H1 (cell line): Measurements from ENCODE around the gene GALNT18. TPM values are rescaled to one million over a fixed set of nuclear protein-coding genes. Genes with fewer than 3 reads are reported as not detected.

ENCODE experiments used
- CTCF ChIA-PET: fragments of 300-600 bp; sonication (Branson Sonifier 250); formaldehyde crosslinking; loops from one replicate; lab custom pipeline; 2021; ENCODE audit not compliant: partially characterized antibody; lab: Charles Lee
- POLR2A ChIA-PET: fragments of 300-600 bp; sonication (Branson Sonifier 250); formaldehyde crosslinking; loops from one replicate; lab custom pipeline; 2021; ENCODE audit warnings: inconsistent platforms; ENCODE audit not compliant: partially characterized antibody; lab: Charles Lee
- DNase-seq, 2 experiments: peaks; one replicate each; pipeline versions ENCODE4 v3.0.0 to v3.0.0-alpha.2; 2010 to 2022; ENCODE audit warnings: low spot score in 2 of 2, low read depth in 1 of 2, mixed read lengths in 1 of 2
- FAIRE-seq: peaks from 2 replicates; lab custom pipeline; 2011; peaks lifted over from hg19 to GRCh38; lab: Jason Lieb, UNC
- H2AFZ ChIP-seq: 2 replicates; pipeline ENCODE4 v1.8.1; 2012; ENCODE audit warnings: low read length, inconsistent platforms
- H2AK5ac ChIP-seq: 2 replicates; pipeline ENCODE4 v1.6.1; 2013; ENCODE audit warnings: low read depth, low read length
- H2BK120ac ChIP-seq: replicated peaks from 2 replicates; pipeline ENCODE3; 2013; ENCODE audit warnings: low read depth, low read length, inconsistent platforms
- H2BK12ac ChIP-seq: 2 replicates; pipeline ENCODE4 v1.6.1; 2013; ENCODE audit warnings: low read depth, low read length
- H2BK15ac ChIP-seq: 2 replicates; pipeline ENCODE4 v1.6.1; 2013; ENCODE audit warnings: low read length
- H2BK20ac ChIP-seq: 2 replicates; pipeline ENCODE4 v1.6.1; 2013; ENCODE audit warnings: low read length
- H2BK5ac ChIP-seq: 2 replicates; pipeline ENCODE4 v1.6.1; 2013; ENCODE audit warnings: low read depth, low read length
- H3K14ac ChIP-seq: 2 replicates; pipeline ENCODE4 v1.6.1; 2013; ENCODE audit warnings: inconsistent platforms; ENCODE audit not compliant: insufficient read length
- H3K18ac ChIP-seq: 2 replicates; pipeline ENCODE4 v1.6.1; 2013; ENCODE audit warnings: low read length; ENCODE audit errors: extremely low read depth
- H3K23ac ChIP-seq: 2 replicates; pipeline ENCODE4 v1.6.1; 2013; ENCODE audit warnings: inconsistent platforms; ENCODE audit not compliant: insufficient read length
- H3K23me2 ChIP-seq: 2 replicates; pipeline ENCODE4 v1.6.1; 2013; ENCODE audit warnings: low read depth, low read length
- H3K27ac ChIP-seq: 2 replicates; pipeline ENCODE4 v1.6.1; 2011; ENCODE audit warnings: low read depth, low read length, inconsistent platforms
- H3K27me3 ChIP-seq, 4 experiments: replicated peaks in 1 of 4; 1 replicate in 1 of 4; 2 replicates in 3 of 4; pipeline versions ENCODE4 v1.6.1 to v1.8.1; 2011 to 2013; ENCODE audit warnings: low read length in 3 of 4, mild to moderate bottlenecking in 3 of 4, inconsistent platforms in 2 of 4, mixed read lengths in 2 of 4, moderate library complexity in 1 of 4; ENCODE audit not compliant: control insufficient read depth in 3 of 4, insufficient read depth in 3 of 4; ENCODE audit errors: extremely low read depth in 1 of 4
- H3K36me3 ChIP-seq, 4 experiments: 2 replicates each; pipeline versions ENCODE4 v1.6.1 to v1.8.1; 2011 to 2013; ENCODE audit warnings: mild to moderate bottlenecking in 4 of 4, low read length in 3 of 4, moderate library complexity in 2 of 4, control low read depth in 1 of 4, inconsistent platforms in 1 of 4; ENCODE audit not compliant: insufficient read depth in 4 of 4, control insufficient read depth in 2 of 4
- H3K4ac ChIP-seq: replicated peaks from 2 replicates; pipeline ENCODE3; 2013; ENCODE audit warnings: low read length, low read depth, mixed read lengths, inconsistent platforms; ENCODE audit not compliant: insufficient read length
- H3K4me1 ChIP-seq, 4 experiments: replicated peaks in 1 of 4; 1 replicate in 1 of 4; 2 replicates in 3 of 4; pipeline versions ENCODE4 v1.6.1 to v1.8.1; 2011 to 2013; ENCODE audit warnings: low read length in 3 of 4, inconsistent platforms in 2 of 4, mixed read lengths in 1 of 4; ENCODE audit not compliant: insufficient read depth in 4 of 4, control insufficient read depth in 3 of 4
- H3K4me2 ChIP-seq, 2 experiments: 2 replicates each; pipeline versions ENCODE4 v1.6.1 to v1.8.1; 2011 to 2013; ENCODE audit warnings: low read depth in 2 of 2, low read length in 2 of 2, control low read depth in 1 of 2, inconsistent platforms in 1 of 2, mild to moderate bottlenecking in 1 of 2; ENCODE audit not compliant: insufficient read depth in 1 of 2
- H3K4me3 ChIP-seq, 4 experiments: fragments of 200-600, 300-600 bp in 1 of 4; sonication (generic), shearing (Covaris generic), sonication (Bioruptor Twin) in 1 of 4; 2 replicates each; pipeline versions ENCODE4 v1.5.1 to v1.8.1; 2011 to 2016; ENCODE audit warnings: low read length in 4 of 4, low read depth in 3 of 4, control low read depth in 2 of 4, inconsistent platforms in 2 of 4, mild to moderate bottlenecking in 2 of 4, mixed read lengths in 1 of 4, moderate library complexity in 1 of 4; ENCODE audit not compliant: insufficient read depth in 2 of 4; ENCODE audit errors: extremely low read depth in 1 of 4
- H3K56ac ChIP-seq: replicated peaks from 2 replicates; pipeline ENCODE3; 2013; ENCODE audit warnings: low read depth, mild to moderate bottlenecking, mixed read lengths, low read length, inconsistent platforms; ENCODE audit not compliant: insufficient read length
- H3K79me1 ChIP-seq: 2 replicates; pipeline ENCODE4 v1.6.1; 2013; ENCODE audit warnings: low read depth, low read length, control low read depth
- H3K79me2 ChIP-seq, 2 experiments: 2 replicates each; pipeline versions ENCODE4 v1.6.1 to v1.8.1; 2012 to 2013; ENCODE audit warnings: low read length in 2 of 2, mild to moderate bottlenecking in 2 of 2, inconsistent platforms in 1 of 2; ENCODE audit not compliant: insufficient read depth in 2 of 2, control insufficient read depth in 1 of 2
- H3K9ac ChIP-seq, 4 experiments: replicated peaks in 1 of 4; 1 replicate in 1 of 4; 2 replicates in 3 of 4; pipeline versions ENCODE4 v1.6.1 to v1.8.1; 2011 to 2013; ENCODE audit warnings: low read depth in 3 of 4, low read length in 3 of 4, control low read depth in 2 of 4, mild to moderate bottlenecking in 2 of 4, moderate library complexity in 2 of 4, inconsistent platforms in 1 of 4; ENCODE audit errors: extremely low read depth in 1 of 4
- H3K9me3 ChIP-seq, 2 experiments: 2 replicates each; pipeline versions ENCODE4 v1.6.1 to v1.8.1; 2012 to 2013; ENCODE audit warnings: mild to moderate bottlenecking in 2 of 2, moderate library complexity in 2 of 2, control low read depth in 1 of 2, inconsistent platforms in 1 of 2, low read depth in 1 of 2, low read length in 1 of 2, mixed read lengths in 1 of 2; ENCODE audit not compliant: insufficient read depth in 2 of 2
- H4K20me1 ChIP-seq, 2 experiments: replicated peaks in 1 of 2; 2 replicates each; pipeline versions ENCODE3 to v1.8.1; 2011 to 2013; ENCODE audit warnings: inconsistent platforms in 2 of 2, low read length in 2 of 2, mild to moderate bottlenecking in 1 of 2; ENCODE audit not compliant: insufficient read depth in 2 of 2, control insufficient read depth in 1 of 2
- H4K5ac ChIP-seq: 2 replicates; pipeline ENCODE4 v1.6.1; 2013; ENCODE audit warnings: low read length, low read depth, mixed read lengths, inconsistent platforms; ENCODE audit not compliant: insufficient read length
- H4K8ac ChIP-seq: 2 replicates; pipeline ENCODE4 v1.8.0; 2013; ENCODE audit warnings: mild to moderate bottlenecking, moderate library complexity, low read length, inconsistent platforms; ENCODE audit not compliant: insufficient read depth; ENCODE audit errors: extremely low read depth
- H4K91ac ChIP-seq: replicated peaks from 2 replicates; pipeline ENCODE3; 2013; ENCODE audit warnings: low read length, mixed read lengths, inconsistent platforms; ENCODE audit not compliant: insufficient read length
- CHD1 ChIP-seq: IDR thresholded peaks from 2 replicates; pipeline ENCODE4 v1.6.1; 2012; ENCODE audit warnings: low read depth, low read length, improper control_type of control experiment
- SP4 ChIP-seq: IDR thresholded peaks from 2 replicates; pipeline ENCODE4 v1.6.1; 2012; ENCODE audit warnings: low read length, inconsistent platforms
- WGBS, 2 experiments: shearing (Covaris generic) in 1 of 2; methylation state at CpG; one replicate each; pipeline versions ENCODE4 v1.1.6 to v1.1.7; 2013 to 2015; ENCODE audit warnings: low lambda C conversion rate in 2 of 2, mixed read lengths in 2 of 2, inconsistent platforms in 1 of 2, low coverage in 1 of 2, missing lambda C conversion rate in 1 of 2; ENCODE audit not compliant: insufficient replicate concordance in 2 of 2, insufficient coverage in 1 of 2, insufficient read length in 1 of 2; ENCODE audit errors: extremely low coverage in 1 of 2, missing lambda C conversion rate in 1 of 2; 5-methylcytosine and 5-hydroxymethylcytosine counted together
- polyA plus RNA-seq, 7 experiments: library from polyadenylated mRNA; depleted of rRNA in 3 of 7; stranded (reverse) in 5 of 7; unstranded in 2 of 7; fragments of >200 nt in 5 of 7; fragments of 200-250 nt in 2 of 7; gene quantifications; 1 replicate in 5 of 7; 2 replicates in 1 of 7; 4 replicates in 1 of 7; pipeline versions ENCODE4 v1.2.1 to v1.2.3, GENCODE V29; 2011 to 2013; ENCODE audit warnings: missing spikeins in 2 of 7, mixed read lengths in 2 of 7
- total RNA-seq: library from RNA; stranded (reverse); fragmentation: NEBNext Ultra II Directional; extraction: Animal tissue kit (Norgen Biotek cat#: 25700); gene quantifications from 2 replicates; pipeline ENCODE4 v1.2.1, GENCODE V29; 2021

The GALNT18 gene
- total and polyA plus RNA-seq, 2 of the 8 experiments (the other 6 are each of a cell fraction or from before 2014, with no cell fraction given) = 6.0 to 9.4 TPM

- Histone ChIP-seq H3K4me2 (no peak overlapping the region), H3K4me3 (no peak overlapping the region), H4K8ac (no peak overlapping the region), H3K56ac (no peak overlapping the region), H3K27ac (no peak overlapping the region), H3K9me3 (no peaks in the 10 kb centered on the region), H2AK5ac (no peak overlapping the region), H3K18ac (no peak overlapping the region), H3K27me3 (no peaks in the 10 kb centered on the region), H4K5ac (no peak overlapping the region), H2BK120ac (no peak overlapping the region), H3K23ac (no peak overlapping the region), H2AFZ (no peak overlapping the region), H3K4me1 (peaks cover 0 to 3% (median 0%) of the 10 kb centered on the region in 4 experiments; a peak in 1 of 7 replicates), H3K23me2 (no peaks in the 10 kb centered on the region; the same call in 1 of the 2 replicates), H2BK5ac (no peak overlapping the region), H3K79me1 (no peaks in the 10 kb centered on the region), H3K9ac (no peak overlapping the region), H4K20me1 (no peaks in the 10 kb centered on the region), H3K36me3 (no peaks in the 10 kb centered on the region), H2BK12ac (no peak overlapping the region), H3K4ac (no peak overlapping the region), H2BK20ac (no peak overlapping the region), H3K79me2 (no peaks in the 10 kb centered on the region), H2BK15ac (no peak overlapping the region), H4K91ac (no peak overlapping the region), H3K14ac (no peak overlapping the region)
- CTCF ChIA-PET = interaction anchor here (0.9 to 1.6 kb wide), 4 partner anchors 37 to 255 kb away, joined by 3 to 4 read pairs (median 3); no protein-coding TSS in a partner anchor
- POLR2A ChIA-PET = no interaction called here
- TF ChIP-seq CHD1 (no peak), SP4 (no peak)
- WGBS, 2 experiments = 88% methylated on average over 2 of the region's 2 CpGs; no CpG with 5 or more reads in 1 of the 2 experiments
- DNase-seq = no peak
- FAIRE-seq = no peak
These were observed 88.7 kb downstream of the GALNT18 start for GRCh38 chr11:11533057-11533456.
